GM12878 (cell line): ENCODE results near the gene SLCO2A1.

ENCODE experiments used
- CBX3 ChIP-seq: fragments of 200-600 bp; sonication (generic); IDR thresholded peaks from 2 replicates; pipeline ENCODE4 v1.6.1; 2016; ENCODE audit warnings: low read depth, borderline replicate concordance
- CHD1 ChIP-seq: IDR thresholded peaks from 2 replicates; pipeline ENCODE4 v1.6.1; 2012; ENCODE audit warnings: low read depth, low read length, improper control_type of control experiment
- CTCF ChIP-seq, 3 experiments: IDR thresholded peaks in 2 of 3; conservative IDR thresholded peaks in 1 of 3; 2 replicates each; pipeline ENCODE4 v1.5.1; 2011; ENCODE audit warnings: low read depth in 3 of 3, low read length in 3 of 3, mild to moderate bottlenecking in 3 of 3, control low read depth in 2 of 3, moderate library complexity in 2 of 3, inconsistent platforms in 1 of 3, mixed read lengths in 1 of 3; ENCODE audit not compliant: control insufficient read depth in 2 of 3, insufficient read depth in 1 of 3; ENCODE audit errors: extremely low read depth in 1 of 3
- ETV6 ChIP-seq, 2 experiments: fragments of 450-650 bp in 1 of 2; IDR thresholded peaks in 1 of 2; conservative IDR thresholded peaks in 1 of 2; 2 replicates each; pipeline ENCODE4 v1.6.1; 2014; ENCODE audit warnings: antibody characterized with exemption in 1 of 2, borderline replicate concordance in 1 of 2, low read depth in 1 of 2, mild to moderate bottlenecking in 1 of 2, moderate library complexity in 1 of 2
- FOXM1 ChIP-seq: IDR thresholded peaks from 2 replicates; pipeline ENCODE4 v1.6.1; 2012; ENCODE audit warnings: low read depth, mild to moderate bottlenecking, inconsistent platforms, low read length, moderate library complexity
- RELA ChIP-seq: fragments of 450-650 bp; IDR thresholded peaks from 2 replicates; pipeline ENCODE4 v1.8.0; 2014; ENCODE audit warnings: borderline replicate concordance; ENCODE audit not compliant: partially characterized antibody
- SIN3A ChIP-seq: IDR thresholded peaks from 2 replicates; pipeline ENCODE4 v1.6.1; 2012; ENCODE audit warnings: low read depth, low read length, improper control_type of control experiment
- SMC3 ChIP-seq: IDR thresholded peaks from 2 replicates; pipeline ENCODE4 v1.6.1; 2011; ENCODE audit warnings: low read length, improper control_type of control experiment, borderline replicate concordance

GRCh38 chr3:133945381-133946095 lies 84.2 kb downstream of the SLCO2A1 start:
- TF ChIP-seq CTCF (IDR thresholded peaks at IDR 0.05 in 2 of 3, conservative IDR thresholded peaks at IDR 0.05 in 1 of 3; ENCODE audit: control insufficient read depth in 2 of 3, extremely low read depth in 1 of 3, insufficient read depth in 1 of 3, low read depth in 3 of 3, low read length in 3 of 3) (no peak), SIN3A (no peak), SMC3 (no peak), CBX3 (no peak), FOXM1 (no peak), ETV6 (conservative IDR thresholded peaks at IDR 0.05 in 1 of 2, IDR thresholded peaks at IDR 0.05 in 1 of 2; ENCODE audit: borderline replicate concordance in 1 of 2, low read depth in 1 of 2) (no peak), CHD1 (no peak), RELA (no peak)
